ENCODE data around the gene ROBO3.

DNA sequence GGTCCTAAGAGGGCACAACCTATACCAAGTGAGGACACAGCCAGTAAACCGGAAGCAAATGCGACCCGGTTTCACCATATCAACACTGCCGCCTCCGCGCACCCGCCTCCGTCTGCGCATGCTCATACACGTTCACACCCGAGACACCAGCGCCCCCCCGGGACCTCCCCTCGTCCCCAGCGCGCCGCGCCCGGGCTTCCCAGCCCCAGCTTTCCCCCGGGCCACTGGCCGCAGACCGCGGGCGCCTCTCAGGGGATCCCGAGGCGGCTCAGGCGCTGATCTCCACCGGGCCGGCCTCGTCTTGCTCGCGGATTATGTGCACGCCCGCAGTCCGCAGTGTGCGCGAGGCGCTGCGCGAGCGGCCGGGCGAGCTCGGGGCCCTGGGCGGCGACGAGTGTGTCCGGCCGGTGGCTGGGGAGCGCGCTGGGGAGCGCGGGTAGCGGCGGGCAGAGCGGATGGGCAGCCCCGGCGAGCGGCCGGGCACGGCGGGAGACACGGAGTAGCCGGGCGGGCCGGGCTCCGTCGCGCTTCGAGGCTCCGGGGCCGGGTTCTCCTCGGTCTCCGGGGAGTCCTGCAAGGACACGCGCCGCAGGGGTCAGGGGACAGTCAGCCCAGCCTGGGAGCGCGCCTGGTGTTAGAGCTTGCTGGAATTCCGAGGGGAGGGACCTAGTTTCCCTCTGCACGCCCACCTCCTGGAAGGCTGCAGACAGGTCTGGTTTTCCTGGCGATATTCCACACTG lies 55.8 kb downstream of the ROBO3 start:
- TF ChIP-seq POLR2A (IDR thresholded peaks at IDR 0.05) = no peak
- TF ChIP-seq, protein P1, sequence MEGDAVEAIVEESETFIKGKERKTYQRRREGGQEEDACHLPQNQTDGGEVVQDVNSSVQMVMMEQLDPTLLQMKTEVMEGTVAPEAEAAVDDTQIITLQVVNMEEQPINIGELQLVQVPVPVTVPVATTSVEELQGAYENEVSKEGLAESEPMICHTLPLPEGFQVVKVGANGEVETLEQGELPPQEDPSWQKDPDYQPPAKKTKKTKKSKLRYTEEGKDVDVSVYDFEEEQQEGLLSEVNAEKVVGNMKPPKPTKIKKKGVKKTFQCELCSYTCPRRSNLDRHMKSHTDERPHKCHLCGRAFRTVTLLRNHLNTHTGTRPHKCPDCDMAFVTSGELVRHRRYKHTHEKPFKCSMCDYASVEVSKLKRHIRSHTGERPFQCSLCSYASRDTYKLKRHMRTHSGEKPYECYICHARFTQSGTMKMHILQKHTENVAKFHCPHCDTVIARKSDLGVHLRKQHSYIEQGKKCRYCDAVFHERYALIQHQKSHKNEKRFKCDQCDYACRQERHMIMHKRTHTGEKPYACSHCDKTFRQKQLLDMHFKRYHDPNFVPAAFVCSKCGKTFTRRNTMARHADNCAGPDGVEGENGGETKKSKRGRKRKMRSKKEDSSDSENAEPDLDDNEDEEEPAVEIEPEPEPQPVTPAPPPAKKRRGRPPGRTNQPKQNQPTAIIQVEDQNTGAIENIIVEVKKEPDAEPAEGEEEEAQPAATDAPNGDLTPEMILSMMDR (IDR thresholded peaks at IDR 0.05) = no peak
